PC-9 (cell line): Measurements from ENCODE around the gene CD151. TPM values are rescaled to one million over a fixed set of nuclear protein-coding genes. Genes with fewer than 3 reads are reported as not detected.

Source experiments
- BruUV-seq: library from RNA; stranded (reverse); fragments of 400-500 nt; replicated peaks from 2 replicates; lab custom pipeline; 2021; lab: Mats Ljungman, UMichigan
- CTCF ChIA-PET: fragments of 300-600 bp; sonication (Branson Sonifier 250); formaldehyde crosslinking; loops from one replicate; lab custom pipeline; 2022; ENCODE audit warnings: antibody characterized with exemption; lab: Charles Lee
- POLR2A ChIA-PET: fragments of 300-600 bp; sonication (Branson Sonifier 250); formaldehyde crosslinking; loops from one replicate; lab custom pipeline; 2022; ENCODE audit warnings: antibody characterized with exemption; ENCODE audit not compliant: unreplicated experiment; lab: Charles Lee
- DNase-seq, 2 experiments: peaks; one replicate each; pipeline versions ENCODE4 v3.0.0 to v3.0.0-alpha.2; 2015 to 2022; ENCODE audit warnings: mixed read lengths in 1 of 2
- H2AFZ ChIP-seq: fragments of 200-600 bp; sonication (generic); 2 replicates; pipeline ENCODE4 v1.8.1; 2017; ENCODE audit warnings: antibody characterized with exemption
- H3F3A ChIP-seq: fragments of 200-600 bp; sonication (generic); 2 replicates; pipeline ENCODE4 v1.8.1; 2017; ENCODE audit warnings: antibody characterized with exemption, mild to moderate bottlenecking, low read depth; ENCODE audit not compliant: insufficient read depth
- H3K27ac ChIP-seq: fragments of 200-600 bp; sonication (generic); 2 replicates; pipeline ENCODE4 v1.6.1; 2016; ENCODE audit warnings: mixed run types
- H3K27me3 ChIP-seq: fragments of 200-600 bp; sonication (generic); 2 replicates; pipeline ENCODE4 v1.6.1; 2016; ENCODE audit warnings: low read depth, mixed run types; ENCODE audit not compliant: insufficient read depth
- H3K36me3 ChIP-seq: fragments of 200-600 bp; sonication (generic); 2 replicates; pipeline ENCODE4 v1.6.1; 2016; ENCODE audit warnings: low read depth, mixed run types
- H3K4me1 ChIP-seq: fragments of 200-600 bp; sonication (generic); replicated peaks from 2 replicates; pipeline ENCODE4 v1.6.1; 2016; ENCODE audit warnings: mixed run types; ENCODE audit not compliant: insufficient read depth
- H3K4me2 ChIP-seq: fragments of 200-600 bp; sonication (generic); 2 replicates; pipeline ENCODE4 v1.6.1; 2017; ENCODE audit warnings: mixed run types
- H3K4me3 ChIP-seq: fragments of 200-600 bp; sonication (generic); 2 replicates; pipeline ENCODE4 v1.6.1; 2016; ENCODE audit warnings: mixed run types
- H3K79me2 ChIP-seq: fragments of 200-600 bp; sonication (generic); 2 replicates; pipeline ENCODE4 v1.6.1; 2017; ENCODE audit warnings: low read depth, mixed run types
- H3K9me2 ChIP-seq: fragments of 200-600 bp; sonication (generic); 2 replicates; pipeline ENCODE4 v1.8.1; 2017; ENCODE audit warnings: mild to moderate bottlenecking; ENCODE audit not compliant: insufficient read depth
- H3K9me3 ChIP-seq: fragments of 200-600 bp; sonication (generic); 2 replicates; pipeline ENCODE4 v1.8.1; 2016; ENCODE audit warnings: low read depth; ENCODE audit not compliant: insufficient read depth
- H4K20me1 ChIP-seq: fragments of 200-600 bp; sonication (generic); 2 replicates; pipeline ENCODE4 v1.8.1; 2017; ENCODE audit not compliant: insufficient read depth
- CTCF ChIP-seq: fragments of 200-600 bp; sonication (generic); conservative IDR thresholded peaks from 2 replicates; pipeline ENCODE4 v1.6.1; 2017; ENCODE audit warnings: mixed run types, antibody characterized with exemption, mild to moderate bottlenecking, moderate library complexity
- EZH2 ChIP-seq: fragments of 200-600 bp; sonication (generic); IDR thresholded peaks from 2 replicates; pipeline ENCODE4 v1.8.0; 2017; ENCODE audit warnings: antibody characterized with exemption, low read depth
- intact Hi-C: fragments of 100-400 bp; cut with micrococcal nuclease; formaldehyde crosslinking; loops from one replicate; pipeline ENCODE4 v1.10.0; 2022; ENCODE audit not compliant: unreplicated experiment
- total RNA-seq: library from RNA; stranded (reverse); gene quantifications from 2 replicates; pipeline ENCODE4 v1.2.3, GENCODE V29; 2021

Gene CD151
- total RNA-seq, 1 experiment from 2014 or later: 184 TPM

- no peaks in the 10 kb centered on the region for H3K9me2 ChIP-seq
- no peaks in the 10 kb centered on the region for H3K9me3 ChIP-seq
- H3K27ac ChIP-seq: no peak overlapping the region
- no peaks in the 10 kb centered on the region for H4K20me1 ChIP-seq
- peaks cover 7% of the 10 kb centered on the region; the same call in 1 of the 2 replicates for H3F3A ChIP-seq
- no peak for DNase-seq
- no peak overlapping the region for H3K4me2 ChIP-seq
- ChIA-PET CTCF (no interaction called here), POLR2A (no interaction called here)
- no peaks in the 10 kb centered on the region for H3K79me2 ChIP-seq
- H3K4me1 ChIP-seq: peaks cover 8% of the 10 kb centered on the region
- intact Hi-C loops: no loop called here
- no peak overlapping the region for H2AFZ ChIP-seq
- no peaks in the 10 kb centered on the region for H3K36me3 ChIP-seq
- no peak overlapping the region for H3K4me3 ChIP-seq
- TF ChIP-seq EZH2 (no peak), CTCF (no peak)
- no peaks in the 10 kb centered on the region for H3K27me3 ChIP-seq
- no TSS peak for BruUV-seq
Observed at GRCh38 chr11:792535-792821, 40.3 kb upstream of the CD151 start.

GRCh38 chr11:792873-793272 is 39.9 kb upstream of the CD151 start:
- BruUV-seq: no TSS peak
- no peak for TF ChIP-seq CTCF
- no peak for TF ChIP-seq EZH2
- H3K9me3 ChIP-seq: no peaks in the 10 kb centered on the region
- no peak overlapping the region for H3K4me3 ChIP-seq
- DNase-seq: no peak
- H4K20me1 ChIP-seq: no peaks in the 10 kb centered on the region
- H3K9me2 ChIP-seq: no peaks in the 10 kb centered on the region
- intact Hi-C loops: no loop called here
- peaks cover 8% of the 10 kb centered on the region for H3K4me1 ChIP-seq
- no peaks in the 10 kb centered on the region for H3K36me3 ChIP-seq
- POLR2A ChIA-PET: no interaction called here
- H3K27me3 ChIP-seq: no peaks in the 10 kb centered on the region
- CTCF ChIA-PET: no interaction called here
- no peak overlapping the region for H2AFZ ChIP-seq
- H3F3A ChIP-seq: peaks cover 7% of the 10 kb centered on the region; the same call in 1 of the 2 replicates
- H3K79me2 ChIP-seq: no peaks in the 10 kb centered on the region
- H3K27ac ChIP-seq: no peak overlapping the region
- H3K4me2 ChIP-seq: no peak overlapping the region

GRCh38 chr11:793556-793955 is 39.2 kb upstream of the CD151 start:
- Histone ChIP-seq H3K4me2 (no peak overlapping the region), H3K9me3 (no peaks in the 10 kb centered on the region), H3K4me3 (no peak overlapping the region), H2AFZ (no peak overlapping the region), H4K20me1 (no peaks in the 10 kb centered on the region), H3F3A (peaks cover 7% of the 10 kb centered on the region; the same call in 1 of the 2 replicates), H3K79me2 (no peaks in the 10 kb centered on the region), H3K27ac (no peak overlapping the region), H3K36me3 (no peaks in the 10 kb centered on the region), H3K27me3 (no peaks in the 10 kb centered on the region), H3K4me1 (peaks cover 8% of the 10 kb centered on the region), H3K9me2 (no peaks in the 10 kb centered on the region)
- ChIA-PET POLR2A (interaction anchor here (0.9 kb wide), 1 partner anchor 10 kb away, joined by 3 read pairs; no protein-coding TSS in a partner anchor), CTCF (no interaction called here)
- intact Hi-C loops: no loop called here
- no peak for DNase-seq
- no TSS peak for BruUV-seq
- TF ChIP-seq CTCF (no peak), EZH2 (no peak)
